ENCODE data around the gene OR4S1. TPM values are rescaled to one million over a fixed set of nuclear protein-coding genes. Genes with fewer than 3 reads are reported as not detected.

Gene OR4S1, protein sequence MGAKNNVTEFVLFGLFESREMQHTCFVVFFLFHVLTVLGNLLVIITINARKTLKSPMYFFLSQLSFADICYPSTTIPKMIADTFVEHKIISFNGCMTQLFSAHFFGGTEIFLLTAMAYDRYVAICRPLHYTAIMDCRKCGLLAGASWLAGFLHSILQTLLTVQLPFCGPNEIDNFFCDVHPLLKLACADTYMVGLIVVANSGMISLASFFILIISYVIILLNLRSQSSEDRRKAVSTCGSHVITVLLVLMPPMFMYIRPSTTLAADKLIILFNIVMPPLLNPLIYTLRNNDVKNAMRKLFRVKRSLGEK
- total RNA-seq: not detected in 2 replicates

DNA sequence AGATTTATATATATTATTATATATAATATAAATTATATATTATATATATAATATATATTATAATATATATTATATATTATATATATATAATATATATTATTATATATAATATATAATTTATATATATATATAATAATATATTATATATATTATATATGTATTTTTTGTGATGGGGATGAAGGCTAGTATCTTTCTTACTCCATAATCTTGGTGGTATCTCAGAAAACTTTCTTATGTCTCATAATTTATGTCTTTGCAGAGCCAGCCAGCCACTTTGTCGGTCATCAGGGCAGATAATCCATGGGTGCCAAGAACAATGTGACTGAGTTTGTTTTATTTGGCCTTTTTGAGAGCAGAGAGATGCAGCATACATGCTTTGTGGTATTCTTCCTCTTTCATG, at the start of gene OR4S1:
Gene OR4S1 (plus strand): TSS at position 301 of the 400 bp plus-strand sequence. CDS start 0 bp downstream, at position 301.

DNA sequence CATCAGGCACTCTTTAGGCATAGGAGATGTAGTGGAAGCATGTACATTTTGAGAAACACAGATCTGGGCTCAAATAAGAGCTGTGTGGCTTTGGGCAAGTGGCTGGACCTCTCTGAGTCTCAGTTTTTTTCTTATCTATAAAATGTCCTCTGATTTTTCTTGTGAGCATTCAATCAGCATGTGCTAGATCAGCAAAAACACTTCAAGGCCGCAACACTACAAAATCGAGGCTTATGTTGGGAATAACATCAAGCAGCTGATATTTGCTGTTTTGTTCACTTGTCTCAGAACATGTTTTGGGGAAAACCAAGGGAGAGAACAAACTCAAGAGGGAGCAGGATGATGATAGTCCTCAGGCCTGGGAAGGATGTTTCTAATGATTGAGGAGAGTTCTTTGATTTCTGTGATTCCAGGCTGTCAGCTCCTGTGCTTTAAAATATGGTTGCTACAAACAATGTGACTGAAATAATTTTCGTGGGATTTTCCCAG, 42.6 kb upstream of the OR4S1 start, which contains the start of gene OR4X1:
Gene OR4X1 (plus strand): TSS at position 439 of the 489 bp plus-strand sequence. CDS start 0 bp downstream, at position 439.

DNA sequence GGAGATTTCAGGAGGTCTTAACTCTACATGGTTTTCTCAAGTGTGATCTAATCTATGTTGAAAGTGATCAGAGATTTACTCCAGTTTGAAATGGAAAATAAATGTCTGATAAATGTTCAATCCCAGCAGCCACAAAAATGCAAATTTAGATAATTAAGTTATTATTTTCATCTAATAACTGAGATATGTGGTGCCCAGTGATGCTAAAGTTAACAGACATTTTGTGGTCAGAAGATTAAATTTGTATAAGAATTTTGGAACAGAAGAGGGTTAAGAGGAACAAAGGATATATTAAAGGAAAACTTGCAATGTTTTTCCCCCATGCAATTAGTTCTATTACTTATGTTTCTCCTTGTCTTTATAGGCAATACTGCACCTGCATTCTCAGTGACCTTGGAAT, 18.6 kb downstream of the OR4S1 start, which contains the start of gene OR4C3:
Gene OR4C3 (plus strand): TSS at position 301 of the 400 bp plus-strand sequence. CDS start 102 bp downstream, outside the sequence.

Other genes with a start within 250 kb of the OR4S1 start
- not detected in 2 replicates for gene OR4B1, start 89.4 kb upstream of the OR4S1 start, total RNA-seq
- not detected in 2 replicates for gene OR4X2, start 61.1 kb upstream of the OR4S1 start, total RNA-seq
- not detected in 2 replicates for gene OR4X1, start 42.4 kb upstream of the OR4S1 start, total RNA-seq
- gene OR4C3, start 18.7 kb downstream of the OR4S1 start, total RNA-seq: not detected in 2 replicates
- not detected in 2 replicates for gene OR4C5, start 60.2 kb downstream of the OR4S1 start, total RNA-seq
- gene OR4A47, start 182.6 kb downstream of the OR4S1 start, total RNA-seq: not detected in 2 replicates

Data from subcutaneous preadipocyte (primary cell).